ENCODE measurements around the gene CDK16. TPM values are rescaled to one million over a fixed set of nuclear protein-coding genes. Genes with fewer than 3 reads are reported as not detected.

CDK16 gene
- polyA plus RNA-seq, 1 of the 3 experiments (the other 2 are of a cell fraction): 116 TPM

DNA sequence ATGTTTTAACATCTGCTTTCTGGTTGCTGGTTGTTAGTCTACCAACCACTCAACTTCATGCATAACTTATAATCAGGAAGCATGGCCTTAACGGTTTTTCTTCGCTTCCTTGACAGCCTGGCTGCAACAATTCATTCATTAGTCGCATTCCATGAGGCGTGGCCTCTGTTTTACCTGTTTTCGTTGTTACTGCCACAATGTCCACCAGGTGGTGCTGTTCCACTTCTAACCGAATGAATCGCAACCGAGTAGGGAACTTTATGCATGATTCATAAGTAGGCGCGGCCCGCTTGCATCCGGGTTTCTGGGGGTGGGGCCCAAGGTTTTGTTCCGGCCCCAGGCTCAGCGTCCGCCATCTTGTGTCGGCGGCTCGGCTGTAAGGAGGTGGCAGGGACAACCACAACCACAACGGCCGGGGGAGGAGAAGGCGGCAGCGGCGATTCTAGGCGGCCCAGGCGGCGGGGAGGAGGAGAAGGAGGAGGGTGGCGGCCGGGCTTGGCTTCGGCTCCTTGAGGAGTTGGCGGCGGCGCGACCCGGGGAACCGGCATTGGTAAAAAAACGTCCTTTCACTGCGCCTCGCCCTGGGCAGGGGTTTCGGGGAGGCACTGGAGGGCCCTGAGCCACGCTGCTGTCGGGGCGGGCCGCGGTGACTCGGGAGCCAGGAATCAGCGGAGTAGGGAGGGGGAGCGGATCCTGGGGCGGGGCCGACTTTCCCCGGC, 24.8 kb upstream of the CDK16 start, which contains the start of gene UBA1:
Gene UBA1, plus strand, starts transcription at position 355 of the 719 bp plus-strand sequence. CDS start 4,974 bp downstream, outside the sequence.
- Histone ChIP-seq H3F3A (replicated peaks; ENCODE audit: insufficient read depth) (no peaks in the 10 kb centered on the region), H3K36me3 (replicated peaks in 1 of 2; ENCODE audit: control insufficient read depth in 1 of 2, insufficient read depth in 2 of 2, low read length in 1 of 2) (peaks cover 25 to 27% of the 10 kb centered on the region in 2 experiments), H2AFZ (ENCODE audit: low read depth) (peak within 1 kb of the TSS; percentile 70), H3K9me2 (no peaks in the 10 kb centered on the region), H3K27me3 (ENCODE audit: insufficient read depth) (no peaks in the 10 kb centered on the region), H3K4me1 (ENCODE audit: control insufficient read depth in 1 of 2, insufficient read depth in 2 of 2, low read depth in 1 of 2, low read length in 1 of 2) (peaks cover 16 to 36% of the 10 kb centered on the region in 2 experiments), H3K79me2 (ENCODE audit: insufficient read depth) (peaks cover 61% of the 10 kb centered on the region), H3K4me3 (ENCODE audit: low read depth in 2 of 2, low read length in 1 of 2) (peak within 1 kb of the TSS; percentile 83 to 96), H3K9ac (peak within 1 kb of the TSS; percentile 95), H4K20me1 (ENCODE audit: insufficient read depth) (peaks cover 43% of the 10 kb centered on the region), H3K9me3 (no peaks in the 10 kb centered on the region), H3K27ac (ENCODE audit: low read depth in 2 of 2, low read length in 1 of 2) (peak within 1 kb of the TSS; percentile 89 to 93), H3K4me2 (peak within 1 kb of the TSS; percentile 86)
- POLR2A ChIA-PET: no interaction called here
- no peak for TF ChIP-seq USF2 (IDR thresholded peaks at IDR 0.05; ENCODE audit: borderline replicate concordance, low read depth, low read length)
- peak; percentile 50 for TF ChIP-seq GABPA (IDR thresholded peaks at IDR 0.05; ENCODE audit: low read depth)
- peak; percentile 70; the same call in 1 of the 2 replicates for TF ChIP-seq MXI1 (IDR thresholded peaks at IDR 0.05; ENCODE audit: low read depth, low read length)
- TF ChIP-seq SMC3 (IDR thresholded peaks at IDR 0.05; ENCODE audit: low read depth, low read length): peak; percentile 95
- TF ChIP-seq TAF1 (IDR thresholded peaks at IDR 0.05; ENCODE audit: borderline replicate concordance, low read depth, low read length): peak; percentile 87
- 0 out of 2 replicates have a peak, but pooled peaks have one; percentile 5 for TF ChIP-seq TEAD4 (IDR thresholded peaks at IDR 0.05; ENCODE audit: borderline replicate concordance, insufficient read depth)
- TF ChIP-seq NFIC (IDR thresholded peaks at IDR 0.05; ENCODE audit: borderline replicate concordance): no peak
- peak; percentile 92 for TF ChIP-seq YY1 (IDR thresholded peaks at IDR 0.05; ENCODE audit: low read depth)
- TF ChIP-seq POLR2AphosphoS5 (IDR thresholded peaks at IDR 0.05; ENCODE audit: low read depth, low read length): peak; percentile 95
- TF ChIP-seq JUND (IDR thresholded peaks at IDR 0.05): peak; percentile 40; the same call in 1 of the 2 replicates
- TF ChIP-seq FOXM1 (IDR thresholded peaks at IDR 0.05; ENCODE audit: low read depth): no peak
- TF ChIP-seq ELF1 (IDR thresholded peaks at IDR 0.05): peak; percentile 53; the same call in 1 of the 2 replicates
- no peak for TF ChIP-seq RXRA (IDR thresholded peaks at IDR 0.05; ENCODE audit: borderline replicate concordance, low read depth)
- TF ChIP-seq SIN3A (IDR thresholded peaks at IDR 0.05; ENCODE audit: borderline replicate concordance, low read depth, low read length): 0 out of 2 replicates have a peak, but pooled peaks have one; percentile 52
- TF ChIP-seq EP300 (IDR thresholded peaks at IDR 0.05; ENCODE audit: borderline replicate concordance in 1 of 2, low read depth in 1 of 2, low read length in 1 of 2): no peak
- TF ChIP-seq RCOR1 (IDR thresholded peaks at IDR 0.05; ENCODE audit: low read length): peak; percentile 61; the same call in 1 of the 2 replicates
- TF ChIP-seq CHD2 (IDR thresholded peaks at IDR 0.05; ENCODE audit: low read length, partially characterized antibody): peak; percentile 19
- peak; percentile 97 for TF ChIP-seq RAD21 (IDR thresholded peaks at IDR 0.05; ENCODE audit: low read length)
- no peak for TF ChIP-seq EZH2phosphoT487 (IDR thresholded peaks at IDR 0.05; ENCODE audit: borderline replicate concordance, low read depth)
- TF ChIP-seq MAX (IDR thresholded peaks at IDR 0.05; ENCODE audit: low read depth): no peak
- TF ChIP-seq, protein P1, sequence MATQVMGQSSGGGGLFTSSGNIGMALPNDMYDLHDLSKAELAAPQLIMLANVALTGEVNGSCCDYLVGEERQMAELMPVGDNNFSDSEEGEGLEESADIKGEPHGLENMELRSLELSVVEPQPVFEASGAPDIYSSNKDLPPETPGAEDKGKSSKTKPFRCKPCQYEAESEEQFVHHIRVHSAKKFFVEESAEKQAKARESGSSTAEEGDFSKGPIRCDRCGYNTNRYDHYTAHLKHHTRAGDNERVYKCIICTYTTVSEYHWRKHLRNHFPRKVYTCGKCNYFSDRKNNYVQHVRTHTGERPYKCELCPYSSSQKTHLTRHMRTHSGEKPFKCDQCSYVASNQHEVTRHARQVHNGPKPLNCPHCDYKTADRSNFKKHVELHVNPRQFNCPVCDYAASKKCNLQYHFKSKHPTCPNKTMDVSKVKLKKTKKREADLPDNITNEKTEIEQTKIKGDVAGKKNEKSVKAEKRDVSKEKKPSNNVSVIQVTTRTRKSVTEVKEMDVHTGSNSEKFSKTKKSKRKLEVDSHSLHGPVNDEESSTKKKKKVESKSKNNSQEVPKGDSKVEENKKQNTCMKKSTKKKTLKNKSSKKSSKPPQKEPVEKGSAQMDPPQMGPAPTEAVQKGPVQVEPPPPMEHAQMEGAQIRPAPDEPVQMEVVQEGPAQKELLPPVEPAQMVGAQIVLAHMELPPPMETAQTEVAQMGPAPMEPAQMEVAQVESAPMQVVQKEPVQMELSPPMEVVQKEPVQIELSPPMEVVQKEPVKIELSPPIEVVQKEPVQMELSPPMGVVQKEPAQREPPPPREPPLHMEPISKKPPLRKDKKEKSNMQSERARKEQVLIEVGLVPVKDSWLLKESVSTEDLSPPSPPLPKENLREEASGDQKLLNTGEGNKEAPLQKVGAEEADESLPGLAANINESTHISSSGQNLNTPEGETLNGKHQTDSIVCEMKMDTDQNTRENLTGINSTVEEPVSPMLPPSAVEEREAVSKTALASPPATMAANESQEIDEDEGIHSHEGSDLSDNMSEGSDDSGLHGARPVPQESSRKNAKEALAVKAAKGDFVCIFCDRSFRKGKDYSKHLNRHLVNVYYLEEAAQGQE (IDR thresholded peaks at IDR 0.05; ENCODE audit: low read depth, low read length): no peak
- TF ChIP-seq CTCF (IDR thresholded peaks at IDR 0.05): peak; percentile 88
- TF ChIP-seq RFX5 (IDR thresholded peaks at IDR 0.05; ENCODE audit: low read length): peak; percentile 35; the same call in 1 of the 2 replicates
- peak; percentile 73; the same call in 1 of the 2 replicates for TF ChIP-seq FOSL2 (IDR thresholded peaks at IDR 0.05; ENCODE audit: borderline replicate concordance, low read depth)
- DNase-seq: peak; percentile 95
- CTCF ChIA-PET: interaction anchor here (1.0 to 4.0 kb wide), 6 partner anchors 17 to 834 kb away, joined by 3 to 29 read pairs (median 8); partner anchors contain the start of gene RBM10
- WGBS (ENCODE audit: low lambda C conversion rate): under 1% methylated on average over 31 of the region's 50 CpGs

All from SK-N-SH (cell line).